Panc1 (cell line): ENCODE measurements around the gene BCKDHA. TPM values are rescaled to one million over a fixed set of nuclear protein-coding genes. Genes with fewer than 3 reads are reported as not detected.

Experiments
- ATAC-seq: fragments of 200-7000 bp; cut with Tn5 transposase; 2 replicates; pipeline ENCODE4 v1.9.1; 2020; ENCODE audit warnings: mild to moderate bottlenecking, moderate library complexity
- BruUV-seq: library from RNA; stranded (reverse); fragments of 400-500 nt; replicated peaks from 2 replicates; lab custom pipeline; 2021; lab: Mats Ljungman, UMichigan
- CTCF ChIA-PET: fragments of 300-600 bp; sonication (Branson Sonifier 250); formaldehyde crosslinking; loops from one replicate; lab custom pipeline; 2022; ENCODE audit warnings: antibody characterized with exemption; lab: Charles Lee
- POLR2A ChIA-PET: fragments of 300-600 bp; sonication (Branson Sonifier 250); formaldehyde crosslinking; loops from one replicate; lab custom pipeline; 2022; ENCODE audit warnings: antibody characterized with exemption; lab: Charles Lee
- DNase-seq: peaks from one replicate; pipeline ENCODE4 v3.0.0-alpha.2; 2010; ENCODE audit warnings: low read depth, low spot score
- H3K27ac ChIP-seq: 2 replicates; pipeline ENCODE4 v1.5.1; 2011; ENCODE audit warnings: mild to moderate bottlenecking, low read length, inconsistent platforms
- H3K27me3 ChIP-seq: fragments of 200-500 bp; sonication (Bioruptor generic); 2 replicates; pipeline ENCODE4 v1.6.0; 2014; ENCODE audit warnings: low read length, inconsistent platforms; ENCODE audit not compliant: control insufficient read depth, insufficient read depth
- H3K36me3 ChIP-seq: fragments of 200-500 bp; sonication (Bioruptor generic); 2 replicates; pipeline ENCODE4 v1.5.1; 2014; ENCODE audit warnings: inconsistent platforms, mild to moderate bottlenecking, low read length, moderate library complexity; ENCODE audit not compliant: control insufficient read depth, insufficient read depth
- H3K4me1 ChIP-seq: 2 replicates; pipeline ENCODE4 v1.5.1; 2011; ENCODE audit warnings: inconsistent platforms, mild to moderate bottlenecking, low read length, moderate library complexity; ENCODE audit not compliant: control insufficient read depth, insufficient read depth
- H3K4me3 ChIP-seq, 2 experiments: 2 replicates each; pipeline ENCODE4 v1.5.1; 2011 to 2012; ENCODE audit warnings: low read depth in 2 of 2, low read length in 2 of 2, mild to moderate bottlenecking in 2 of 2, inconsistent platforms in 1 of 2, moderate library complexity in 1 of 2
- H3K9me3 ChIP-seq: fragments of 200-500 bp; sonication (Bioruptor generic); 2 replicates; pipeline ENCODE4 v1.5.1; 2014; ENCODE audit warnings: low read depth, mild to moderate bottlenecking, inconsistent platforms, low read length, moderate library complexity; ENCODE audit not compliant: control insufficient read depth, insufficient read depth
- POLR2AphosphoS5 ChIP-seq: IDR thresholded peaks from 2 replicates; pipeline ENCODE4 v1.6.1; 2012; ENCODE audit warnings: mild to moderate bottlenecking, low read depth, low read length, moderate library complexity
- SIN3A ChIP-seq: IDR thresholded peaks from 2 replicates; pipeline ENCODE4 v1.6.1; 2012; ENCODE audit warnings: low read depth, mild to moderate bottlenecking, low read length, moderate library complexity, borderline replicate concordance; ENCODE audit not compliant: insufficient read depth
- TCF7L2 ChIP-seq: IDR thresholded peaks from 2 replicates; pipeline ENCODE4 v1.6.1; 2011; ENCODE audit warnings: mild to moderate bottlenecking, low read depth, low read length, inconsistent platforms
- in situ Hi-C: cut with HindIII; loops from 2 replicates; pipeline ENCODE4 v1.10.0; 2016; ENCODE audit warnings: low sequenced_read_pairs, low pct_unique_long_range_greater_than_20kb
- intact Hi-C: fragments of 100-400 bp; cut with micrococcal nuclease; formaldehyde crosslinking; loops from one replicate; pipeline ENCODE4 v1.10.0; 2022; ENCODE audit not compliant: unreplicated experiment
- total RNA-seq: library from RNA; stranded (reverse); gene quantifications from one replicate; pipeline ENCODE4 v1.2.1, GENCODE V29; 2021; ENCODE audit not compliant: unreplicated experiment
- TF ChIP-seq, protein P1 (sequence below), 2 experiments: IDR thresholded peaks; 2 replicates each; pipeline ENCODE4 v1.6.1; 2011 to 2012; ENCODE audit warnings: low read depth in 2 of 2, control low read depth in 1 of 2, low read length in 1 of 2, mild to moderate bottlenecking in 1 of 2, moderate library complexity in 1 of 2; ENCODE audit not compliant: insufficient read depth in 1 of 2
- TF ChIP-seq, protein P2 (sequence below): fragments of 450-650 bp; IDR thresholded peaks from 2 replicates; pipeline ENCODE4 v1.5.1; 2017; ENCODE audit warnings: mild to moderate bottlenecking

The BCKDHA gene
- total RNA-seq, 1 experiment from 2014 or later = 11.2 TPM

GRCh38 chr19:41363371-41363752 lies 34.3 kb upstream of the BCKDHA start:
- H3K27me3 ChIP-seq = no peaks in the 10 kb centered on the region
- ChIA-PET CTCF (no interaction called here), POLR2A (interaction anchor here (0.8 to 1.1 kb wide), 3 partner anchors 17 to 55 kb away, joined by 3 read pairs; no protein-coding TSS in a partner anchor)
- ATAC-seq (no peak), DNase-seq (no peak)
- peaks cover 3% of the 10 kb centered on the region for H3K4me1 ChIP-seq
- in situ Hi-C loops = no loop called here
- intact Hi-C loops = no loop called here
- TF ChIP-seq, protein P1, sequence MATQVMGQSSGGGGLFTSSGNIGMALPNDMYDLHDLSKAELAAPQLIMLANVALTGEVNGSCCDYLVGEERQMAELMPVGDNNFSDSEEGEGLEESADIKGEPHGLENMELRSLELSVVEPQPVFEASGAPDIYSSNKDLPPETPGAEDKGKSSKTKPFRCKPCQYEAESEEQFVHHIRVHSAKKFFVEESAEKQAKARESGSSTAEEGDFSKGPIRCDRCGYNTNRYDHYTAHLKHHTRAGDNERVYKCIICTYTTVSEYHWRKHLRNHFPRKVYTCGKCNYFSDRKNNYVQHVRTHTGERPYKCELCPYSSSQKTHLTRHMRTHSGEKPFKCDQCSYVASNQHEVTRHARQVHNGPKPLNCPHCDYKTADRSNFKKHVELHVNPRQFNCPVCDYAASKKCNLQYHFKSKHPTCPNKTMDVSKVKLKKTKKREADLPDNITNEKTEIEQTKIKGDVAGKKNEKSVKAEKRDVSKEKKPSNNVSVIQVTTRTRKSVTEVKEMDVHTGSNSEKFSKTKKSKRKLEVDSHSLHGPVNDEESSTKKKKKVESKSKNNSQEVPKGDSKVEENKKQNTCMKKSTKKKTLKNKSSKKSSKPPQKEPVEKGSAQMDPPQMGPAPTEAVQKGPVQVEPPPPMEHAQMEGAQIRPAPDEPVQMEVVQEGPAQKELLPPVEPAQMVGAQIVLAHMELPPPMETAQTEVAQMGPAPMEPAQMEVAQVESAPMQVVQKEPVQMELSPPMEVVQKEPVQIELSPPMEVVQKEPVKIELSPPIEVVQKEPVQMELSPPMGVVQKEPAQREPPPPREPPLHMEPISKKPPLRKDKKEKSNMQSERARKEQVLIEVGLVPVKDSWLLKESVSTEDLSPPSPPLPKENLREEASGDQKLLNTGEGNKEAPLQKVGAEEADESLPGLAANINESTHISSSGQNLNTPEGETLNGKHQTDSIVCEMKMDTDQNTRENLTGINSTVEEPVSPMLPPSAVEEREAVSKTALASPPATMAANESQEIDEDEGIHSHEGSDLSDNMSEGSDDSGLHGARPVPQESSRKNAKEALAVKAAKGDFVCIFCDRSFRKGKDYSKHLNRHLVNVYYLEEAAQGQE (IDR thresholded peaks at IDR 0.05; ENCODE audit: insufficient read depth in 1 of 2, low read depth in 2 of 2, low read length in 1 of 2) = no peak
- TF ChIP-seq TCF7L2 (no peak), SIN3A (no peak), POLR2AphosphoS5 (no peak)
- TF ChIP-seq, protein P2, sequence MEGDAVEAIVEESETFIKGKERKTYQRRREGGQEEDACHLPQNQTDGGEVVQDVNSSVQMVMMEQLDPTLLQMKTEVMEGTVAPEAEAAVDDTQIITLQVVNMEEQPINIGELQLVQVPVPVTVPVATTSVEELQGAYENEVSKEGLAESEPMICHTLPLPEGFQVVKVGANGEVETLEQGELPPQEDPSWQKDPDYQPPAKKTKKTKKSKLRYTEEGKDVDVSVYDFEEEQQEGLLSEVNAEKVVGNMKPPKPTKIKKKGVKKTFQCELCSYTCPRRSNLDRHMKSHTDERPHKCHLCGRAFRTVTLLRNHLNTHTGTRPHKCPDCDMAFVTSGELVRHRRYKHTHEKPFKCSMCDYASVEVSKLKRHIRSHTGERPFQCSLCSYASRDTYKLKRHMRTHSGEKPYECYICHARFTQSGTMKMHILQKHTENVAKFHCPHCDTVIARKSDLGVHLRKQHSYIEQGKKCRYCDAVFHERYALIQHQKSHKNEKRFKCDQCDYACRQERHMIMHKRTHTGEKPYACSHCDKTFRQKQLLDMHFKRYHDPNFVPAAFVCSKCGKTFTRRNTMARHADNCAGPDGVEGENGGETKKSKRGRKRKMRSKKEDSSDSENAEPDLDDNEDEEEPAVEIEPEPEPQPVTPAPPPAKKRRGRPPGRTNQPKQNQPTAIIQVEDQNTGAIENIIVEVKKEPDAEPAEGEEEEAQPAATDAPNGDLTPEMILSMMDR = no peak
- no peaks in the 10 kb centered on the region for H3K9me3 ChIP-seq
- no TSS peak for BruUV-seq
- H3K27ac ChIP-seq = peak overlapping the region; percentile 98
- peak overlapping the region; percentile 72 to 92 for H3K4me3 ChIP-seq
- H3K36me3 ChIP-seq = no peaks in the 10 kb centered on the region

- BruUV-seq = TSS peak; percentile 94
- intact Hi-C loops = no loop called here
- 0 out of 2 replicates have a peak, but pooled peaks have one; percentile 58 for TF ChIP-seq SIN3A
- peak; percentile 82 for TF ChIP-seq POLR2AphosphoS5
- TF ChIP-seq, protein P1 (IDR thresholded peaks at IDR 0.05; ENCODE audit: insufficient read depth in 1 of 2, low read depth in 2 of 2, low read length in 1 of 2) = no peak
- peak; percentile 89; the same call in 1 of the 2 replicates for TF ChIP-seq TCF7L2
Measured at GRCh38 chr19:41363753-41364523, 33.7 kb upstream of the BCKDHA start, which contains the start of gene B9D2. Gene B9D2, minus strand, starts transcription at chr19:41364149. Its CDS starts 630 bp downstream, at chr19:41363519.

More at GRCh38 chr19:41363753-41364523, 33.7 kb upstream of the BCKDHA start, which contains the start of gene B9D2:
- ChIA-PET CTCF (interaction anchor here (0.7 kb wide), 1 partner anchor 220 kb away, joined by 4 read pairs; no protein-coding TSS in a partner anchor), POLR2A (interaction anchor here (0.8 to 1.1 kb wide), 4 partner anchors 9 to 55 kb away, joined by 3 to 4 read pairs (median 3); no protein-coding TSS in a partner anchor)
- Histone ChIP-seq H3K4me1 (peaks cover 3% of the 10 kb centered on the region), H3K27ac (peak within 1 kb of the TSS; percentile 98), H3K27me3 (no peaks in the 10 kb centered on the region), H3K36me3 (no peaks in the 10 kb centered on the region), H3K4me3 (peak within 1 kb of the TSS; percentile 72 to 92), H3K9me3 (no peaks in the 10 kb centered on the region)
- in situ Hi-C loops = no loop called here
- peak; percentile 91 for DNase-seq
- peak; percentile 98 for ATAC-seq
